Prostate gland (tissue), 2 donors: ENCODE results near the gene PEX3. TPM values are rescaled to one million over a fixed set of nuclear protein-coding genes. Genes with fewer than 3 reads are reported as not detected.
"Not testable (repeated sequence)": the region's sequence is repeated elsewhere in the genome, so short reads cannot be mapped to it uniquely, and the experiment has no call there.

Experiments used
- DNase-seq: peaks from one replicate; pipeline ENCODE4 v3.0.0-alpha.2; 2019; ENCODE audit warnings: low spot score
- H3K27ac ChIP-seq, 2 donors: fragments of 200-600 bp; sonication (generic); 2 replicates each; pipeline ENCODE4 v1.5.1; 2017 to 2019
- H3K27me3 ChIP-seq: fragments of 200-600 bp; sonication (generic); replicated peaks from 2 replicates; pipeline ENCODE4 v1.5.1; 2019; ENCODE audit not compliant: insufficient read depth
- H3K36me3 ChIP-seq, 2 donors: fragments of 200-600 bp; sonication (generic); 1 replicate in 1 of 2; 2 replicates in 1 of 2; pipeline versions ENCODE4 v1.5.1 to v1.8.1; 2017 to 2019
- H3K4me1 ChIP-seq: fragments of 200-600 bp; sonication (generic); replicated peaks from 2 replicates; pipeline ENCODE4 v1.5.1; 2019
- H3K4me3 ChIP-seq, 2 donors: fragments of 200-600 bp; sonication (generic); 2 replicates each; pipeline ENCODE4 v1.5.1; 2017 to 2019
- H3K9me3 ChIP-seq: fragments of 200-600 bp; sonication (generic); 2 replicates; pipeline ENCODE4 v1.5.1; 2017
- POLR2A ChIP-seq: fragments of 450-650 bp; IDR thresholded peaks from one replicate; pipeline ENCODE4 v1.6.1; 2016; ENCODE audit warnings: antibody characterized with exemption, mild to moderate bottlenecking
- POLR2AphosphoS5 ChIP-seq: sonication (generic); formaldehyde crosslinking; IDR thresholded peaks from one replicate; pipeline ENCODE4 v1.6.1; 2017; ENCODE audit warnings: antibody characterized with exemption
- WGBS: methylation state at CpG from one replicate; pipeline ENCODE4 v1.1.5; 2018; 5-methylcytosine and 5-hydroxymethylcytosine counted together
- intact Hi-C: fragments of 100-400 bp; cut with DNase I; formaldehyde crosslinking; loops from one replicate; pipeline ENCODE4 v1.14.2; 2022
- total RNA-seq, 2 donors: library from RNA; depleted of rRNA; stranded (reverse); fragments of >200 nt; gene quantifications; one replicate each; pipeline ENCODE4 v1.1.0, GENCODE V29; 2016
- TF ChIP-seq, protein P1 (sequence below), 4 experiments: fragments of 200-600 bp in 2 of 4; fragments of 450-650 bp in 2 of 4; sonication (generic) in 2 of 4; IDR thresholded peaks; 1 replicate in 3 of 4; 2 replicates in 1 of 4; pipeline ENCODE4 v1.5.1; 2016 to 2019; ENCODE audit warnings: antibody characterized with exemption in 4 of 4, mild to moderate bottlenecking in 2 of 4, moderate library complexity in 2 of 4

PEX3 gene
- total RNA-seq, 2 donors from 2014 or later, result 16.0 to 23.7 TPM

DNA sequence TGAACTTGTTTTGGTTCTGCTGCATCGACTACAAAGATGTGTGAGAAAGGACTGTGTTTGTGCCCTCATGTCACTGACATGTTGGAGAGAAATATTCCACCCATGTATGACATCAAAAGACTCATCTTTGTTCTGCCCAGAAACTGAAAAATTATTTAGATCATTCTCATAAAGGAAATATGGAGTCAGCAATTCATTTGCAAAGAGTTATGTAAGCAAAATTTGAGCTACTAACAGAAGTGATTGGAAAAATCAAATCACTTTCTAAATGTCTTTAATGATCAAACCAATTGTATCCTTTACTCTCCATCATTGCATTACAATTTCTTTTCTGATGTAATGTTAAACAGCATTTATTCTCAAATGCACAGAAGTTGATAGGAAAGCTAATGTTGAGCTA, 19.4 kb upstream of the PEX3 start:
- no peaks in the 10 kb centered on the region for H3K36me3 ChIP-seq
- no peak overlapping the region for H3K27ac ChIP-seq
- H3K9me3 ChIP-seq, result no peaks in the 10 kb centered on the region
- H3K4me1 ChIP-seq, result no peaks in the 10 kb centered on the region
- DNase-seq, result no peak
- H3K4me3 ChIP-seq, result no peak overlapping the region
- WGBS, result 82% methylated on average over 1 of the region's 1 CpG
- intact Hi-C loops, result no loop called here
- TF ChIP-seq POLR2AphosphoS5 (no peak), POLR2A (no peak)
- TF ChIP-seq, protein P1, sequence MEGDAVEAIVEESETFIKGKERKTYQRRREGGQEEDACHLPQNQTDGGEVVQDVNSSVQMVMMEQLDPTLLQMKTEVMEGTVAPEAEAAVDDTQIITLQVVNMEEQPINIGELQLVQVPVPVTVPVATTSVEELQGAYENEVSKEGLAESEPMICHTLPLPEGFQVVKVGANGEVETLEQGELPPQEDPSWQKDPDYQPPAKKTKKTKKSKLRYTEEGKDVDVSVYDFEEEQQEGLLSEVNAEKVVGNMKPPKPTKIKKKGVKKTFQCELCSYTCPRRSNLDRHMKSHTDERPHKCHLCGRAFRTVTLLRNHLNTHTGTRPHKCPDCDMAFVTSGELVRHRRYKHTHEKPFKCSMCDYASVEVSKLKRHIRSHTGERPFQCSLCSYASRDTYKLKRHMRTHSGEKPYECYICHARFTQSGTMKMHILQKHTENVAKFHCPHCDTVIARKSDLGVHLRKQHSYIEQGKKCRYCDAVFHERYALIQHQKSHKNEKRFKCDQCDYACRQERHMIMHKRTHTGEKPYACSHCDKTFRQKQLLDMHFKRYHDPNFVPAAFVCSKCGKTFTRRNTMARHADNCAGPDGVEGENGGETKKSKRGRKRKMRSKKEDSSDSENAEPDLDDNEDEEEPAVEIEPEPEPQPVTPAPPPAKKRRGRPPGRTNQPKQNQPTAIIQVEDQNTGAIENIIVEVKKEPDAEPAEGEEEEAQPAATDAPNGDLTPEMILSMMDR (IDR thresholded peaks at IDR 0.05), result no peak
- no peaks in the 10 kb centered on the region for H3K27me3 ChIP-seq

DNA sequence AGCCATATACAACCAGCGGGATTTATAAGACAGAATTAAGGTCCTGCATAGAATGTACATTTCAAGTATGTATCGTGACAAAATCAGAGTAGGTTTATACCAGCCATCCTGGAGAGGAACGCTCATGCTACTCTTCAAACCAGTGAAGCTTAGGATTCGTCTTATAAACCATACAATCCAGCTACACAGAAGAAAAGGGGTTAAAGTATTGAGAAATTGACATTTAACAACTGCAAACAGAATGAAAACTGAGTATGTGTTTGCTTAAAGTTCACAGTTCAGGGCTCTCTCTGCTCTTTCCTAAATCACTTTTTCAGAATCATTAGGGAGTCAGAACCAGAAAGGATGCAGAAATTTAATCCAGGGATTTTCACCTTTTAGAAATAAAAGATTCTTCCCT, 18.0 kb upstream of the PEX3 start:
- H3K4me1 ChIP-seq, result no peaks in the 10 kb centered on the region
- intact Hi-C loops, result no loop called here
- WGBS, result 97% methylated on average over 4 of the region's 4 CpGs
- no peaks in the 10 kb centered on the region for H3K27me3 ChIP-seq
- no peak overlapping the region for H3K27ac ChIP-seq
- H3K9me3 ChIP-seq, result no peaks in the 10 kb centered on the region
- no peak for DNase-seq
- no peaks in the 10 kb centered on the region for H3K36me3 ChIP-seq
- TF ChIP-seq POLR2AphosphoS5, result no peak
- no peak for TF ChIP-seq POLR2A
- TF ChIP-seq, protein P1 (IDR thresholded peaks at IDR 0.05), result no peak
- no peak overlapping the region for H3K4me3 ChIP-seq

DNA sequence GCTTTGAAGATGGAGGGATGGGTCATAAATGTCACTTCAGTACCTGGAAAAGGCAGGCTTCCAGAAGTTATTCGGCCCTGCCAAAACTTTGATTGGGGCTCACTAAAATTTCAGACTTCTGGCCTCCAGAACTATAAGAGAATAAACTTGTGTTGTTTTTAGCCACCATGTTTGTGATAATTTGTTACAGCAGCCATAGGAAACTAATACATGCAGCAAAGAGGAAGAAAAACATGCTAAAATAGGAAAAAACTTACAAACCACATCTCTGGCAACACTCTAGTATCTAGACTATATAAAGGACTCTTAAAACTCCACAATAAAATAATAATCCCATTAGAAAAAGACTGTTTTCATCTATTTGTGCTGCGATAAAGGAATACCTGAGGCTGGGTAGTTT, 9.6 kb upstream of the PEX3 start:
- WGBS, result 89% methylated on average over 2 of the region's 2 CpGs
- H3K4me3 ChIP-seq, result no peak overlapping the region

DNA sequence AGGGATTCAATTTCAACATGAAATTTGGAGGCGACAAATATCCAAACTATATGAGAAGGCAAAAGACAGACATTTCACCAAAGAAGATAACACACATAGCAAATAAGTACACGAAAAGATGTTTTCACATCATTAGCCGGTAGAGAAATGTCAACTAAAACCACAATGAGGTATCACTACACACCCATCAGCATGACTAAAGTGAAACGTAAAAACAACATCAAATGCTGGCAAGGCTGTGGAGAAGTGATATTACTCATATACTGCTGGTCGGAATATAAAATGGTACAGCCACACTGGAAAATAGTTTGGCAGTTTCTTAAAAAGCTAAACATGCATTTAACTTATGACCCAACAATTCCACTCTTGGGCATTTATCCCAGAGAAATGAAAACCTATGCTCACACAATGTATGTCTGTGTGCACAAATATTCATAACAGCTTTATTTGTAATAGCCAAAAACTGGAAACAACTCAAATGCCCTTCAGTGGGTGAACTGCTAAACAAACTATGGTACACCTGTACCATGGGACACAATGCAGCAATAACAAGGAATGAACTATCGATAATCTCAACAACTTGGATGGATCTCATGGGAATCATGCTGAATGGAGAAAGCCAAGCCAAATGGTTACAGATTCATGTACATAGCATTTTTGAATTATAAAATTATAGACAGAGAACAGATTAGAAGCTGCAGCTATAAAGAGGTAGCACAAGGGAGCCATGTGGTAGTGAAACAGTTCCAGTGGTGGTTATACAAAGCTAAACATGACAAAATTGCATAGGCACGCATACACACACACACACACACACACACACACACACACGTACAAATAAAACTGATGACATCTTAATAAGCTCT, 8.7 kb upstream of the PEX3 start:
- no peak overlapping the region for H3K27ac ChIP-seq
- H3K27me3 ChIP-seq, result no peaks in the 10 kb centered on the region
- TF ChIP-seq, protein P1 (IDR thresholded peaks at IDR 0.05), result no peak
- TF ChIP-seq POLR2A (no peak), POLR2AphosphoS5 (no peak)
- no peaks in the 10 kb centered on the region for H3K36me3 ChIP-seq
- WGBS, result 94% methylated on average over 8 of the region's 8 CpGs
- H3K9me3 ChIP-seq, result no peaks in the 10 kb centered on the region
- H3K4me1 ChIP-seq, result no peaks in the 10 kb centered on the region
- intact Hi-C loops, result no loop called here
- no peak overlapping the region for H3K4me3 ChIP-seq
- DNase-seq, result no peak

More for the DNA sequence above, 9.6 kb upstream of the PEX3 start:
- Histone ChIP-seq H3K27ac (no peak overlapping the region), H3K9me3 (no peaks in the 10 kb centered on the region), H3K36me3 (no peaks in the 10 kb centered on the region), H3K4me1 (no peaks in the 10 kb centered on the region), H3K27me3 (no peaks in the 10 kb centered on the region)
- no peak for TF ChIP-seq POLR2A
- no peak for TF ChIP-seq POLR2AphosphoS5
- TF ChIP-seq, protein P1 (IDR thresholded peaks at IDR 0.05), result no peak
- no peak for DNase-seq
- intact Hi-C loops, result no loop called here

DNA sequence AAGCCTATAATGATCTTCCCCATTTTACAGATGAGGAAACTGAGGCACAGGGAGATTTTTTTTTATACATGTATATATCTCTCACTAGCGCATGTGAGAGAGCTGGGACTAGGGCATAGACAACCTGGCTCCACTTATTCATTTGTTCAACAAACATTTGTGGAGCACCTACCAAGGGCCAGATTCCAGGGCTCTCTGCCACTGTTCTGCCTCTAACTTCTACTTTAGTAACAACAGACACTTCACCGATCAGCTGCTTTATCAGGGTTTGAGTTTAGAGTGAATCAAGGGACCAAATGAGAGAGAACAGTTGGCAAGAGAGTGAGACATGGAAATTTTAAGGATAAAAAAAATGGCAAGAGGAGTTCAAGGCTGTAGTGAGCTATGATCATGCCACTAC, 7.5 kb upstream of the PEX3 start:
- intact Hi-C loops, result no loop called here
- WGBS, result 100% methylated on average over 2 of the region's 2 CpGs
- H3K9me3 ChIP-seq, result no peaks in the 10 kb centered on the region
- no peak overlapping the region for H3K27ac ChIP-seq
- no peak for DNase-seq
- no peak overlapping the region for H3K4me3 ChIP-seq
- H3K4me1 ChIP-seq, result no peaks in the 10 kb centered on the region
- H3K36me3 ChIP-seq, result no peaks in the 10 kb centered on the region
- TF ChIP-seq, protein P1 (IDR thresholded peaks at IDR 0.05), result no peak
- TF ChIP-seq POLR2A (no peak), POLR2AphosphoS5 (no peak)
- H3K27me3 ChIP-seq, result no peaks in the 10 kb centered on the region

DNA sequence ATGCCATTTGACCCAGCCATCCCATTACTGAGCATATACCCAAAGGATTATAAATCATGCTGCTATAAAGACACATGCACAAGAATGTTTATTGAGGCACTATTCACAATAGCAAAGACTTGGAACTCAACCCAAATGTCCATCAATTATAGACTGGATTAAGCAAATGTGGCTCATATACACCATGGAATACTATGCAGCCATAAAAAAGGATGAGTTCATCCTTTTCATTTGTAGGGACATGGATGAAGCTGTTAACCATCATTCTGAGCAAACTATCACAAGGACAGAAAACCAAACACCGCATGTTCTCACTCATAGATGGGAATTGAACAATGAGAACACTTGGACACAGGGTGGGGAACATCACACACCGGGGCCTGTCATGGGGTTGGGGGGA, 2.7 kb upstream of the PEX3 start:
- intact Hi-C loops, H3K27me3 ChIP-seq, H3K4me1 ChIP-seq, DNase-seq, H3K9me3 ChIP-seq, H3K36me3 ChIP-seq, H3K27ac ChIP-seq, H3K4me3 ChIP-seq: not testable (repeated sequence)
- 98% methylated on average over 2 of the region's 2 CpGs for WGBS
